T-helper 17 cell (primary cell): Measurements from ENCODE around the gene NUDT1. TPM values are rescaled to one million over a fixed set of nuclear protein-coding genes. Genes with fewer than 3 reads are reported as not detected.
A peak's percentile ranks its signal among the peaks of the same experiment; 100 is the strongest.

ENCODE experiments used
- ATAC-seq: fragments of 150-1000 bp; cut with Tn5 transposase; 2 replicates; pipeline ENCODE4 v1.10.0; 2021; ENCODE audit warnings: mild to moderate bottlenecking, moderate library complexity
- DNase-seq, 3 donors: peaks; one replicate each; pipeline versions ENCODE4 v3.0.0 to v3.0.0-alpha.2; 2020 to 2021
- H3K9me3 ChIP-seq: one replicate; pipeline ENCODE4 v1.7.0; 2013; ENCODE audit warnings: low read length, mild to moderate bottlenecking; ENCODE audit not compliant: control insufficient read depth, poor library complexity, severe bottlenecking
- H3K27ac Mint-ChIP-seq: one replicate; pipeline ENCODE4 v1.8.0; 2022; ENCODE audit warnings: mild to moderate bottlenecking, moderate library complexity, mixed read lengths
- H3K27me3 Mint-ChIP-seq: one replicate; pipeline ENCODE4 v1.8.0; 2022; ENCODE audit warnings: mixed read lengths
- H3K36me3 Mint-ChIP-seq: one replicate; pipeline ENCODE4 v1.8.0; 2022; ENCODE audit warnings: low read depth, mixed read lengths
- H3K4me1 Mint-ChIP-seq: one replicate; pipeline ENCODE4 v1.8.0; 2022; ENCODE audit warnings: mild to moderate bottlenecking, mixed read lengths
- H3K4me3 Mint-ChIP-seq: one replicate; pipeline ENCODE4 v1.8.0; 2022; ENCODE audit warnings: mild to moderate bottlenecking, moderate library complexity, mixed read lengths
- total RNA-seq, 4 donors: library from RNA in 2 of 4; stranded (reverse) in 2 of 4; gene quantifications; one replicate each; pipeline ENCODE4 v1.2.3 and lab custom pipeline; 2022 to 2026

NUDT1 gene
- total RNA-seq, 2 donors from 2014 or later: 12.7 to 16.2 TPM

DNA sequence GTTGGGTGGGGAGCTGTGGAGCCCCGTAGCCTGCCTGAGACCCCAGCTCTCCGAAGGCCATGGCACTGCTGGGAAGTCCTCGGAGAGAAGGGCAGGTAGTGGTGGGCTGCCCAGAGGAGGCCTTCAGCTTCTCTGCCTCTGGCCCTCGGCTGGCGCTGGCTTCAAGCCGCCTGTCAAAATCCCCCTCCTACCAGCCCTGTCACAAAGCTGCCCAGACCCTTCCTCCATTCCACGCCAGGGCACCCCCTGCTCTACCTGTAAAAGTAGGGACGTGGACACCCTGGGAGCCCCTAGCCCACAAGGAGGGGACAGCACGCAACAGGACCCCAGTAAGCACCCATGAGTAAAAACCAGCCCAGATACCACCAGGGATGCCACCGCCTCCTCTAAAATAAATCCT, 40.9 kb upstream of the NUDT1 start:
- Mint-ChIP-seq H3K27me3 (no peaks in the 10 kb centered on the region), H3K36me3 (no peaks in the 10 kb centered on the region), H3K4me3 (no peak overlapping the region), H3K27ac (no peak overlapping the region), H3K4me1 (peaks cover 9% of the 10 kb centered on the region)
- H3K9me3 ChIP-seq: no peaks in the 10 kb centered on the region
- DNase-seq (no peak), ATAC-seq (no peak)

- H3K9me3 ChIP-seq: no peaks in the 10 kb centered on the region
- Mint-ChIP-seq H3K4me1 (peaks cover 9% of the 10 kb centered on the region), H3K27me3 (no peaks in the 10 kb centered on the region), H3K27ac (no peak overlapping the region), H3K4me3 (no peak overlapping the region), H3K36me3 (no peaks in the 10 kb centered on the region)
- no peak for DNase-seq
- no peak for ATAC-seq
Measured at GRCh38 chr7:2201686-2202360, 40.2 kb upstream of the NUDT1 start.

DNA sequence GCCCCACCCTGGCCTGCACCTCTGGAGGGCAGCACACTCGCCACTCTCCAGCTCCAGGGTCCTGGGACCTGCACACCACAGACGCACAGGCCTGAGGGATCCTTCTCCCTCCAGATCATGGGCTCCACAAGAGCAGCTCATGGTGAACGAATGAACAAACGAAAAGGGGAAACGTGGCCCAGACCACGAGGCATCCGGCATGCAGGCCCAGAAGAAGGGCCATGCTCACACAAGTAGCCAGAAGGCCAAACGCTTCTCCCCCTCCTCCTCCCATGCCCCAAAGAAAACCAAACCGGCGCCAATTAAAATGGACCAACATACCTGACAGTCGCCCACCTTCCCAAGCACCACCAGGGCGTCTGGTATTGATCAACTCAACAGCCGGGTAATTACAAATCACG, 39.7 kb upstream of the NUDT1 start:
- H3K27me3 Mint-ChIP-seq: no peaks in the 10 kb centered on the region
- no peaks in the 10 kb centered on the region for H3K9me3 ChIP-seq
- H3K27ac Mint-ChIP-seq: no peak overlapping the region
- ATAC-seq: no peak
- no peak overlapping the region for H3K4me3 Mint-ChIP-seq
- H3K36me3 Mint-ChIP-seq: no peaks in the 10 kb centered on the region
- no peak for DNase-seq
- peaks cover 8% of the 10 kb centered on the region for H3K4me1 Mint-ChIP-seq

- Mint-ChIP-seq H3K36me3 (no peaks in the 10 kb centered on the region), H3K4me1 (peaks cover 4% of the 10 kb centered on the region), H3K27ac (no peak overlapping the region), H3K27me3 (no peaks in the 10 kb centered on the region), H3K4me3 (no peak overlapping the region)
- no peak for DNase-seq
- H3K9me3 ChIP-seq: no peaks in the 10 kb centered on the region
- no peak for ATAC-seq
Measured at GRCh38 chr7:2202901-2203765, 38.9 kb upstream of the NUDT1 start.

DNA sequence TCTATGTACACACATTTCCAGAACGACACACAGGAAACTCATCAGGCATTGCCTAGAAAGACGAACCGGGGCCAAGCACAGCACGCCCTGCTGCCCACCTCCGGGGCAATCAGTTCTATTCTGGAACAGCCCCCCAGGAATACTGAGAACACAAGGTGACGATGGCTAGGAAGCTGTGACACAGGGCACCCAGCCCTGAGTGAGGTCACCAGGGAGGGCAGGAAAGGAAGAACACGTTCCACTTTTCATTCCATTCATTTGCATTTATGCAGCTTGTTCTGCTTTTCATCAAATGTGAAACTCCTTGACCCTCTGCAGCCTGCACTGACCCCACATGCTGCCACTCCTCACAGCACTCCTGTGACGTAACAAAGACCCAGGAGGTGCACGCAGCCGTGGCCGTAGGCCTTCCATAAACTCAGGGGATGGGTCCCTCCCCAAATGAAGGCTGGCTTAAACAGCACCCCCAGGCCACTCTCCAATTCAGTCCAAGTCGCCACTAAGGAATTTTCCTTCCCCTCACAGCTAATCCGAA, 38.2 kb upstream of the NUDT1 start:
- Mint-ChIP-seq H3K4me1 (peaks cover 6% of the 10 kb centered on the region), H3K27me3 (no peaks in the 10 kb centered on the region), H3K4me3 (no peak overlapping the region), H3K36me3 (peaks cover 4% of the 10 kb centered on the region), H3K27ac (no peak overlapping the region)
- ATAC-seq (no peak), DNase-seq (no peak)
- no peaks in the 10 kb centered on the region for H3K9me3 ChIP-seq

- Mint-ChIP-seq H3K27ac (no peak overlapping the region), H3K27me3 (no peaks in the 10 kb centered on the region), H3K4me1 (peaks cover 6% of the 10 kb centered on the region), H3K36me3 (peaks cover 5% of the 10 kb centered on the region), H3K4me3 (no peak overlapping the region)
- no peaks in the 10 kb centered on the region for H3K9me3 ChIP-seq
- DNase-seq (no peak), ATAC-seq (no peak)
Measured at GRCh38 chr7:2204446-2204845, 37.6 kb upstream of the NUDT1 start.

- Mint-ChIP-seq H3K36me3 (peaks cover 5% of the 10 kb centered on the region), H3K4me1 (peaks cover 8% of the 10 kb centered on the region), H3K27me3 (no peaks in the 10 kb centered on the region), H3K27ac (no peak overlapping the region), H3K4me3 (no peak overlapping the region)
- DNase-seq (no peak), ATAC-seq (no peak)
- H3K9me3 ChIP-seq: no peaks in the 10 kb centered on the region
Measured at GRCh38 chr7:2205036-2205780, 36.8 kb upstream of the NUDT1 start.

DNA sequence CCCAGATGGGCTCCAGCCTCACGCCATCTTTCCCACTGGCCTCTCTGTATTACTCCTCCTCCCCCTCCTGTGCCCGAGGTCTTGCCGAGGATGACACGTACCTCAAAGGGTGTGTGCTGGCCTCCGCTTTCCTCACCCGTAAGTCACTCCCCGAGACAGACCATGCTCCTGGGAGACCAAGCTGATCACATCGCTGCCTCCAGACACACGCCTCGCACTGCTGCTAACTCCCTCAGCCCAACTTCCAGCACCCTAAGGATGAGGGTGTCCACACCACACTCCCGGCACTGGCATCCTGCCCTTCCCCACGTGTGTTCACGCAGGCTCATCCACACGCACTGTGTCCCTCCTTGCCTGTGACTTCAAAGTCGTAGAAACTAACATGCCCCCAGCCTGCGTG, 33.3 kb upstream of the NUDT1 start:
- ATAC-seq (no peak), DNase-seq (no peak)
- Mint-ChIP-seq H3K27ac (peak overlapping the region; percentile 72), H3K4me1 (peaks cover 10% of the 10 kb centered on the region), H3K36me3 (peaks cover 10% of the 10 kb centered on the region), H3K27me3 (no peaks in the 10 kb centered on the region), H3K4me3 (no peak overlapping the region)
- H3K9me3 ChIP-seq: no peaks in the 10 kb centered on the region

- peaks cover 13% of the 10 kb centered on the region for H3K36me3 Mint-ChIP-seq
- peak overlapping the region; percentile 72 for H3K27ac Mint-ChIP-seq
Measured at GRCh38 chr7:2209146-2209960, 32.7 kb upstream of the NUDT1 start.

DNA sequence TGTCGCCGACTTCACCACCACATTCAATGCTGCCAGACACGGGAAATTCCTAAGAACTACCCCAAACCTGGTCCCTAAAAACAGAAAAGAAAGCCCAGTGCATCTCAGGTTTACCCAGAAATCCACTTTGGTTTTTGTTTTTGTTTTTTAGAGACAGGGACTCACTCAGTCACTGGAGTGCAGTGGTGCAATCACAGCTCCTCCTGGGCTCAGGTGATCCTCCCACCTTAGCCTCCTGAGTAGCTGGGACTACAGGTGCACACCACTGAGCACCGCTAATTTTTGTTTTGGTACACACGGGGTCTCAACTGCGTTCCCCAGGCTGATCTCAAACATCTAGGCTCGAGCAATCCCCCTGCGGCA, 32.1 kb upstream of the NUDT1 start:
- ATAC-seq (no peak), DNase-seq (no peak)
- Mint-ChIP-seq H3K36me3 (peaks cover 13% of the 10 kb centered on the region), H3K27me3 (no peaks in the 10 kb centered on the region), H3K4me1 (peaks cover 13% of the 10 kb centered on the region), H3K27ac (no peak overlapping the region), H3K4me3 (no peak overlapping the region)
- H3K9me3 ChIP-seq: no peaks in the 10 kb centered on the region

More at GRCh38 chr7:2209146-2209960, 32.7 kb upstream of the NUDT1 start:
- peak in 2 of 3 donors; percentile 19 to 23 for DNase-seq
- ATAC-seq: peak; percentile 60
- Mint-ChIP-seq H3K4me1 (peaks cover 9% of the 10 kb centered on the region), H3K4me3 (no peak overlapping the region), H3K27me3 (no peaks in the 10 kb centered on the region)
- no peaks in the 10 kb centered on the region for H3K9me3 ChIP-seq

DNA sequence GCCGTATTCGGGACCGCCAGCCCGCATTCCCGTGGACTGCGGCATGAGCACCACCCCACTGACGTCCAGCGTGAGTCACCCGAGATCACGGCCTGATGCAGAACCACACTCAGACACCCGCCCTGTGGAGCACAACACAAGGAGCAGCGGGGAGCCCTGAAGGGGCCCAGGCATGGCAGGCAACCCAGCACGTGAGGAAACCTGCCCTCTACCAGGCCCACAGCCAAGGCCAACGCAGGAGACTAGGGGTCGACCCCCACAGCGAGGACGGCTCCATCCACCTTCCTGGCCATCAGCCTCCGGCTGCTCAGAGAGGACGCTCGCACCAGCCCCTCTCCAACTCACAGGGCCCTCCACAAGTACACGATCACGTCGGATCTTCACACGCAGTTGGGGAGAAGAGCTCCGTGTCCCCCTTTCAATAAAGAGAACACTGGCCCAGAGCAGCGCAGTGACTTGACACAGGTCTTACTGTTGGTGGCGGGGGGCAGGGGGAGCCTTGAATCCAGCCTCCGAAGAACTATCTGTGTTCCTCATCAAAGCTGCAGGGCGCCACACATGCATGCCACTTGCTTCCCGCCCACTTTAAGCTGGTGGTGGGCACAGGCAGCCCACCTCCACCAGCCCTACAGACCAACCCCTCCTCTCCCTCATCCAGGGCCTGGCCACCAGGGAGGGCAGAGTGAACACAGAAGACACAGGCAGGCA, 31.3 kb upstream of the NUDT1 start:
- Mint-ChIP-seq H3K27me3 (no peaks in the 10 kb centered on the region), H3K27ac (no peak overlapping the region), H3K4me1 (peaks cover 18% of the 10 kb centered on the region), H3K36me3 (peaks cover 16% of the 10 kb centered on the region), H3K4me3 (no peak overlapping the region)
- no peak for DNase-seq
- no peak for ATAC-seq
- H3K9me3 ChIP-seq: no peaks in the 10 kb centered on the region

DNA sequence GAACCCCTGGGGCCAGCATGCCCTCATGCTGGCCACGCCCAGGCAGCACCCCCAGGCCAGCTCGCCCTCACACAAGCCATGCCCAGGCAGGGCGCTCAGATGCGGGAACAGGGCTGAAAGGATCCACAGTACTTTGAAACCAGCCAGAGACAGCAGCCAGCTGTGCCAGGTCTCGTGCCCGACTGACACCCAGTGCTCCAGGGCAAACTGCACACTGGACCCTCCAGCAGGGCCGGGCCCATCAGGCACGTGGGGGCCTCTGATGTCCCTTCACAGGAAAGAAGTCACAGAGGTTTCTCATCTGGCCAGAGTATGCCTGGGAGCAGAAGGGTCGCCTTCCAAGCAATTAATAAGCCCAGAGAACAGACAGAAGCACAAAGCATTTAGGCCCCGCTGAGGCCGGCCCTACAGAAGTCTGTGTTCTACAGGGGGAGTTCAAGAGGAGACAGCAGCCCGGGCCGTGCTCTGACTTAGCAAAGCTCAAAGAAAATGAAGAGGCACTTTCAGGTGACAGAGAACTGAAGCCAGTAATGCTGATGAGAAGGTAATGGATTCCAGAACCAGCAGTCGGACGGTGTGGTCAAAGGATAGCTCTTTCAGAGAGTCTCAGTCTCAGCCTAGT, 30.7 kb upstream of the NUDT1 start:
- DNase-seq (no peak), ATAC-seq (no peak)
- no peak overlapping the region for H3K4me3 Mint-ChIP-seq
- peaks cover 22% of the 10 kb centered on the region for H3K36me3 Mint-ChIP-seq
- H3K27me3 Mint-ChIP-seq: no peaks in the 10 kb centered on the region
- H3K9me3 ChIP-seq: no peaks in the 10 kb centered on the region
- H3K27ac Mint-ChIP-seq: no peak overlapping the region
- peaks cover 21% of the 10 kb centered on the region for H3K4me1 Mint-ChIP-seq
